Subcutaneous adipose tissue (tissue), 4 donors: ENCODE results near the gene FBXL22. TPM values are rescaled to one million over a fixed set of nuclear protein-coding genes. Genes with fewer than 3 reads are reported as not detected.

Experiments used
- total RNA-seq, 4 donors: library from RNA; depleted of rRNA; stranded (reverse); fragments of >200 nt; gene quantifications; one replicate each; pipeline ENCODE4 v1.1.0, GENCODE V29; 2016
- TF ChIP-seq, protein P1 (sequence below): fragments of 450-650 bp; IDR thresholded peaks from one replicate; pipeline ENCODE4 v1.5.1; 2016; ENCODE audit warnings: low read depth, mild to moderate bottlenecking, control low read depth, antibody characterized with exemption, moderate library complexity

FBXL22 gene
- total RNA-seq, 4 donors from 2014 or later, result 0.22 to 1.7 TPM; not detected in 2

DNA sequence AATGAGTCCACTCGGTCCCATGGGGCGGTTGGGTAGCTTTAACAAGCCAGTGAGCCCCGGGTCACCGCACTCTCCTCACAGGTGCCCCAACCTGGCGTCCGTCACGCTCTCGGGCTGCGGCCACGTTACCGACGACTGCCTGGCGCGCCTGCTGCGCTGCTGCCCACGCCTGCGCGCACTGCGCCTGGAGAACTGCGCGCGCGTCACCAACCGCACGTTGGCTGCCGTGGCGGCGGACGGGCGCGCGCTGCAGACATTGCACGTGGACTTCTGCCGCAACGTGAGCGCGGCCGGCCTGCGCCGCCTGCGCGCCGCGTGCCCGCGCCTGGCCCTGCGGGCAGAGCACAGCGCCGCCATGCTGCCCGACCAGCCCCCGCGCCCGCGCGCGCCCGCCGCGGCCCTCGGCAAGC, 3.4 kb downstream of the FBXL22 start:
- TF ChIP-seq, protein P1, sequence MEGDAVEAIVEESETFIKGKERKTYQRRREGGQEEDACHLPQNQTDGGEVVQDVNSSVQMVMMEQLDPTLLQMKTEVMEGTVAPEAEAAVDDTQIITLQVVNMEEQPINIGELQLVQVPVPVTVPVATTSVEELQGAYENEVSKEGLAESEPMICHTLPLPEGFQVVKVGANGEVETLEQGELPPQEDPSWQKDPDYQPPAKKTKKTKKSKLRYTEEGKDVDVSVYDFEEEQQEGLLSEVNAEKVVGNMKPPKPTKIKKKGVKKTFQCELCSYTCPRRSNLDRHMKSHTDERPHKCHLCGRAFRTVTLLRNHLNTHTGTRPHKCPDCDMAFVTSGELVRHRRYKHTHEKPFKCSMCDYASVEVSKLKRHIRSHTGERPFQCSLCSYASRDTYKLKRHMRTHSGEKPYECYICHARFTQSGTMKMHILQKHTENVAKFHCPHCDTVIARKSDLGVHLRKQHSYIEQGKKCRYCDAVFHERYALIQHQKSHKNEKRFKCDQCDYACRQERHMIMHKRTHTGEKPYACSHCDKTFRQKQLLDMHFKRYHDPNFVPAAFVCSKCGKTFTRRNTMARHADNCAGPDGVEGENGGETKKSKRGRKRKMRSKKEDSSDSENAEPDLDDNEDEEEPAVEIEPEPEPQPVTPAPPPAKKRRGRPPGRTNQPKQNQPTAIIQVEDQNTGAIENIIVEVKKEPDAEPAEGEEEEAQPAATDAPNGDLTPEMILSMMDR, result no peak

DNA sequence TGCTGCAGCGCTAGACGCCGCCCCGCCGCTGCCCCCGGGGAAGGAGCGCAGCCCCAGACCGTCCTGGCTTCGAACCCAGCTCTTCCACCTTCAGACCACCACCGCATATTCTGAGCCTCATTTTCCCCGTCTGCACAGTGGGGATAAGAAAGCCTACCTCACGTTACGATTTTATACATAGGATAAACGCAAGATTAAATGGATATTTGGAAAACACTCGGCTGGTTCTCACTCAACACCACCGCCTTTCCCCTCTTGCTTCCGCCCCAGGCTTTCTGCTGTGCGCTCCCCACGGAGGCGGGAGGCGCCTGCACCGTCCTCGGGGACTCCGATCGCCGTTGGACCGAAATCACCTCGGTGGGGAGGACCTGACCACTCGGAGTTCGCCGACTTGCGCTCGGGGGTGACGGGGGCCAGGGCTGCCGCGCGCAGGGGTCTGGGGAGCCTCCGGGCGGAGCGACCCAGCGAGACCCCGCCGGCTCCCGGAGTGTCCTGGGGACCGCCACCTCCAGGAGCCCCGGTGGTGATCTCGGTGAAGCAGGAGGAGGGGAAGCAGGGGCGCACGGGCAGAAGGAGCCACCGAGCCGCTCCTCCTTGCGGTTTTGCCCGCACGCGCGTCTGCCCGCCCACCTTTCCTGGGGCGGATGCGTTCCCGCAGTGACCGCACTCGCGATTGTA, 4.0 kb downstream of the FBXL22 start:
- TF ChIP-seq, protein P1, result no peak

DNA sequence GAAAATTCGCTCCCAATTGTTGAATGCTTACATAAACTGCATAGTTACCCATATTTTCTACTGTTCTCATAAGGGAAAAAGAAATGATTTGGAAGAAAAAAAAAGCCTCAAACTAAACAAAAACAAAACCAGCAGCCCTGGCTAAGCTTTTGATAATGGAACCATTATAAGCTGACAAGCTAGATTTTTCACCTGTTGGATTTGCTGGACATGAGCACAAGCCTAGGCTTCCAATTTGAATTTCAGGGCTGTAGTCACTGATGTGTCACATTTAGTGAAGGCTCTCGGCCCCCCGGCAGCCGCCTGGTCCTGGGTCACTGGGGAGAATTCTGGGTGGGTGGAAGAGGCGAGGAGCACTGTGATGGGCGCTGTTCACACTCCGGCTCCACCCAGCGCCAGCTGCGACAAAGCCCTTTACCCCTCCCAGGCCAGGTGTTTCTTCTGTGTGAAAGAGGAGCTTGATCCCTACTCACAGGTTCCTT, 4.6 kb downstream of the FBXL22 start:
- TF ChIP-seq, protein P1, result no peak

GRCh38 chr15:63602595-63602994, 5.4 kb downstream of the FBXL22 start:
- TF ChIP-seq, protein P1, result no peak

- TF ChIP-seq, protein P1, result no peak
These were observed 6.3 kb downstream of the FBXL22 start for GRCh38 chr15:63603516-63603915.

- TF ChIP-seq, protein P1, result no peak
These were observed 7.1 kb downstream of the FBXL22 start for GRCh38 chr15:63604281-63604680.

- TF ChIP-seq, protein P1, result no peak
These were observed 7.8 kb downstream of the FBXL22 start for GRCh38 chr15:63605036-63605435.
